HEK293 (cell line): Measurements from ENCODE around the gene CRYGN.
A peak's percentile ranks its signal among the peaks of the same experiment; 100 is the strongest.

Source experiments
- CTCF ChIA-PET: fragments of 350-600 bp; formaldehyde crosslinking; extraction: SDS; loops from one replicate; lab custom pipeline; 2021; ENCODE audit warnings: antibody characterized with exemption; lab: Yijun Ruan, JAX
- POLR2A ChIA-PET: fragments of 300-600 bp; formaldehyde crosslinking; extraction: SDS; loops from one replicate; lab custom pipeline; 2020; ENCODE audit warnings: antibody characterized with exemption, inconsistent platforms; lab: Yijun Ruan, JAX
- H3K27ac ChIP-seq: fragments of 200-500 bp; sonication (Bioruptor generic); 2 replicates; pipeline ENCODE4 v1.5.1; 2014; ENCODE audit warnings: low read depth, low read length, control low read depth, inconsistent platforms; ENCODE audit errors: extremely low read depth
- H3K36me3 ChIP-seq, 2 experiments: fragments of 200-500 bp in 1 of 2; sonication (Bioruptor generic) in 1 of 2; 1 replicate in 1 of 2; 2 replicates in 1 of 2; pipeline ENCODE4 v1.5.1; 2014 to 2017; ENCODE audit warnings: inconsistent platforms in 2 of 2, low read length in 2 of 2; ENCODE audit not compliant: control insufficient read depth in 2 of 2, insufficient read depth in 1 of 2
- H3K4me1 ChIP-seq: fragments of 200-500 bp; sonication (Bioruptor generic); 2 replicates; pipeline ENCODE4 v1.5.1; 2014; ENCODE audit warnings: mild to moderate bottlenecking, low read length, inconsistent platforms; ENCODE audit not compliant: control insufficient read depth, insufficient read depth
- H3K4me3 ChIP-seq: 2 replicates; pipeline ENCODE4 v1.5.1; 2011; ENCODE audit warnings: low read depth, mild to moderate bottlenecking, control low read depth, low read length, moderate library complexity
- H3K9me3 ChIP-seq: fragments of 200-500 bp; sonication (Bioruptor generic); 2 replicates; pipeline ENCODE4 v1.5.1; 2014; ENCODE audit warnings: low read depth, low read length, inconsistent platforms; ENCODE audit not compliant: control insufficient read depth, insufficient read depth
- FEZF1 ChIP-seq: fragments of 450-650 bp; formaldehyde crosslinking; IDR thresholded peaks from 2 replicates; pipeline ENCODE4 v1.5.1; 2016; ENCODE audit warnings: missing biosample characterization, missing genetic modification characterization
- MYNN ChIP-seq: fragments of 450-650 bp; formaldehyde crosslinking; IDR thresholded peaks from 2 replicates; pipeline ENCODE4 v1.5.1; 2016; ENCODE audit warnings: missing biosample characterization, missing genetic modification characterization, borderline replicate concordance
- MZF1 ChIP-seq: fragments of 450-650 bp; formaldehyde crosslinking; IDR thresholded peaks from 2 replicates; pipeline ENCODE4 v1.5.1; 2017; ENCODE audit warnings: missing biosample characterization, missing genetic modification characterization, borderline replicate concordance
- OSR2 ChIP-seq: fragments of 450-650 bp; formaldehyde crosslinking; IDR thresholded peaks from 2 replicates; pipeline ENCODE4 v1.5.1; 2016; ENCODE audit warnings: missing biosample characterization, missing genetic modification characterization
- SCRT1 ChIP-seq: fragments of 450-650 bp; formaldehyde crosslinking; IDR thresholded peaks from 2 replicates; pipeline ENCODE4 v1.5.1; 2016; ENCODE audit warnings: missing biosample characterization, missing genetic modification characterization, borderline replicate concordance
- ZBTB8A ChIP-seq: fragments of 450-650 bp; formaldehyde crosslinking; IDR thresholded peaks from 2 replicates; pipeline ENCODE4 v1.5.1; 2016; ENCODE audit warnings: missing biosample characterization, missing genetic modification characterization
- ZNF23 ChIP-seq: fragments of 450-650 bp; formaldehyde crosslinking; IDR thresholded peaks from 2 replicates; pipeline ENCODE4 v1.5.1; 2016; ENCODE audit warnings: missing biosample characterization, missing genetic modification characterization, borderline replicate concordance
- ZNF311 ChIP-seq: fragments of 450-650 bp; formaldehyde crosslinking; IDR thresholded peaks from 2 replicates; pipeline ENCODE4 v1.5.1; 2017; ENCODE audit warnings: missing biosample characterization, missing genetic modification characterization, borderline replicate concordance
- ZNF398 ChIP-seq: fragments of 450-650 bp; formaldehyde crosslinking; IDR thresholded peaks from 2 replicates; pipeline ENCODE4 v1.5.1; 2017; ENCODE audit warnings: missing biosample characterization, missing genetic modification characterization
- ZNF473 ChIP-seq: fragments of 450-650 bp; formaldehyde crosslinking; IDR thresholded peaks from 2 replicates; pipeline ENCODE4 v1.5.1; 2017; ENCODE audit warnings: missing biosample characterization, missing genetic modification characterization
- ZNF501 ChIP-seq: fragments of 450-650 bp; formaldehyde crosslinking; IDR thresholded peaks from 2 replicates; pipeline ENCODE4 v1.5.1; 2016; ENCODE audit warnings: missing biosample characterization, missing genetic modification characterization
- ZNF510 ChIP-seq: fragments of 450-650 bp; formaldehyde crosslinking; IDR thresholded peaks from 2 replicates; pipeline ENCODE4 v1.5.1; 2018; ENCODE audit warnings: mild to moderate bottlenecking, missing genetic modification characterization, missing biosample characterization; ENCODE audit not compliant: insufficient replicate concordance
- ZNF513 ChIP-seq: fragments of 450-650 bp; IDR thresholded peaks from 2 replicates; pipeline ENCODE4 v1.5.1; 2018; ENCODE audit warnings: missing biosample characterization, missing genetic modification characterization
- ZNF560 ChIP-seq: fragments of 450-650 bp; formaldehyde crosslinking; IDR thresholded peaks from 2 replicates; pipeline ENCODE4 v1.5.1; 2017; ENCODE audit warnings: missing biosample characterization, missing genetic modification characterization, borderline replicate concordance
- ZNF654 ChIP-seq: fragments of 450-650 bp; formaldehyde crosslinking; IDR thresholded peaks from 2 replicates; pipeline ENCODE4 v1.5.1; 2016; ENCODE audit warnings: low read depth, missing biosample characterization, missing genetic modification characterization
- ZNF660 ChIP-seq: fragments of 450-650 bp; IDR thresholded peaks from 2 replicates; pipeline ENCODE4 v1.5.1; 2018; ENCODE audit warnings: missing biosample characterization, mild to moderate bottlenecking, missing genetic modification characterization
- ZNF792 ChIP-seq: fragments of 450-650 bp; formaldehyde crosslinking; IDR thresholded peaks from 2 replicates; pipeline ENCODE4 v1.5.1; 2016; ENCODE audit warnings: missing biosample characterization, missing genetic modification characterization
- TF ChIP-seq, protein P1 (sequence below): fragments of 450-650 bp; formaldehyde crosslinking; IDR thresholded peaks from 2 replicates; pipeline ENCODE4 v1.5.1; 2016; ENCODE audit warnings: missing biosample characterization, missing genetic modification characterization
- TF ChIP-seq, protein P2 (sequence below): fragments of 450-650 bp; formaldehyde crosslinking; IDR thresholded peaks from 2 replicates; pipeline ENCODE4 v1.5.1; 2016; ENCODE audit warnings: missing biosample characterization, missing genetic modification characterization
- TF ChIP-seq, protein P3 (sequence below): fragments of 450-650 bp; formaldehyde crosslinking; IDR thresholded peaks from 2 replicates; pipeline ENCODE4 v1.5.1; 2016; ENCODE audit warnings: missing biosample characterization, missing genetic modification characterization

Gene CRYGN

GRCh38 chr7:151448261-151449252 is 8.6 kb upstream of the CRYGN start:
- peak; percentile 37 for TF ChIP-seq ZNF654
- TF ChIP-seq, protein P1, sequence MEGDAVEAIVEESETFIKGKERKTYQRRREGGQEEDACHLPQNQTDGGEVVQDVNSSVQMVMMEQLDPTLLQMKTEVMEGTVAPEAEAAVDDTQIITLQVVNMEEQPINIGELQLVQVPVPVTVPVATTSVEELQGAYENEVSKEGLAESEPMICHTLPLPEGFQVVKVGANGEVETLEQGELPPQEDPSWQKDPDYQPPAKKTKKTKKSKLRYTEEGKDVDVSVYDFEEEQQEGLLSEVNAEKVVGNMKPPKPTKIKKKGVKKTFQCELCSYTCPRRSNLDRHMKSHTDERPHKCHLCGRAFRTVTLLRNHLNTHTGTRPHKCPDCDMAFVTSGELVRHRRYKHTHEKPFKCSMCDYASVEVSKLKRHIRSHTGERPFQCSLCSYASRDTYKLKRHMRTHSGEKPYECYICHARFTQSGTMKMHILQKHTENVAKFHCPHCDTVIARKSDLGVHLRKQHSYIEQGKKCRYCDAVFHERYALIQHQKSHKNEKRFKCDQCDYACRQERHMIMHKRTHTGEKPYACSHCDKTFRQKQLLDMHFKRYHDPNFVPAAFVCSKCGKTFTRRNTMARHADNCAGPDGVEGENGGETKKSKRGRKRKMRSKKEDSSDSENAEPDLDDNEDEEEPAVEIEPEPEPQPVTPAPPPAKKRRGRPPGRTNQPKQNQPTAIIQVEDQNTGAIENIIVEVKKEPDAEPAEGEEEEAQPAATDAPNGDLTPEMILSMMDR: no peak
- TF ChIP-seq ZBTB8A (tag by site-specific recombination): peak; percentile 53; the same call in 1 of the 2 replicates
- no peak overlapping the region for H3K4me3 ChIP-seq
- H3K36me3 ChIP-seq: no peaks in the 10 kb centered on the region
- H3K27ac ChIP-seq: no peak overlapping the region
- POLR2A ChIA-PET: no interaction called here
- CTCF ChIA-PET: interaction anchor here (0.6 to 2.3 kb wide), 5 partner anchors 9 to 1610 kb away, joined by 3 to 7 read pairs (median 4); partner anchors contain the start of gene ZNF862
- no peaks in the 10 kb centered on the region for H3K9me3 ChIP-seq
- H3K4me1 ChIP-seq: no peaks in the 10 kb centered on the region

DNA sequence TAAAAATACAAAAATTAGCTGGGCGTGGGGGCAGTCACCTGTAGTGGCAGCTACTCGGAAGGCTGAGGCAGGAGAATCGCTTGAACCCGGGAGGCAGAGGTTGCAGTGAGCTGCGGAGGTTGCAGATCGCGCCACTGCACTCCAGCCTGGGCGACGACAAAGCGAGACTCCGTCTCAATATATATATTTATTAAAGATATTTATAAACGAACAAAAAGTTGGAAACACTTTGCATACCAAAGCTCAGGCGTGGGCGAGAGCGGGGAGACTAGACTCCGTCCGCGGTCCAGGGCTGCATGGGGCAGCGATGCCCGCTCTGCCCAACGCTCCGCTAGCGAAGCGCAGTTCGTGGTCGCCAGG is 7.9 kb upstream of the CRYGN start:
- ChIA-PET POLR2A (no interaction called here), CTCF (interaction anchor here (1.0 to 2.3 kb wide), 2 partner anchors 33 to 79 kb away, joined by 4 to 7 read pairs; no protein-coding TSS in a partner anchor)
- TF ChIP-seq ZNF501: no peak
- no peak for TF ChIP-seq MYNN (tag by site-specific recombination)
- no peak for TF ChIP-seq ZNF311 (tag by site-specific recombination)
- TF ChIP-seq ZNF473: no peak
- no peak for TF ChIP-seq MZF1 (tag by site-specific recombination)
- no peak for TF ChIP-seq ZNF560
- TF ChIP-seq ZNF510: no peak
- no peak for TF ChIP-seq SCRT1
- no peak for TF ChIP-seq ZNF23 (tag by site-specific recombination)
- TF ChIP-seq, protein P2, sequence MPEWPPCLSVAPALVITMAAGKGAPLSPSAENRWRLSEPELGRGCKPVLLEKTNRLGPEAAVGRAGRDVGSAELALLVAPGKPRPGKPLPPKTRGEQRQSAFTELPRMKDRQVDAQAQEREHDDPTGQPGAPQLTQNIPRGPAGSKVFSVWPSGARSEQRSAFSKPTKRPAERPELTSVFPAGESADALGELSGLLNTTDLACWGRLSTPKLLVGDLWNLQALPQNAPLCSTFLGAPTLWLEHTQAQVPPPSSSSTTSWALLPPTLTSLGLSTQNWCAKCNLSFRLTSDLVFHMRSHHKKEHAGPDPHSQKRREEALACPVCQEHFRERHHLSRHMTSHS (tag by site-specific recombination): no peak
- TF ChIP-seq ZNF792 (tag by site-specific recombination): no peak
- no peak for TF ChIP-seq ZNF660 (tag by site-specific recombination)
- TF ChIP-seq OSR2 (tag by site-specific recombination): no peak
- no peak for TF ChIP-seq ZNF513 (tag by site-specific recombination)
- no peak for TF ChIP-seq FEZF1 (tag by site-specific recombination)
- no peak for TF ChIP-seq ZNF398
- TF ChIP-seq, protein P3, sequence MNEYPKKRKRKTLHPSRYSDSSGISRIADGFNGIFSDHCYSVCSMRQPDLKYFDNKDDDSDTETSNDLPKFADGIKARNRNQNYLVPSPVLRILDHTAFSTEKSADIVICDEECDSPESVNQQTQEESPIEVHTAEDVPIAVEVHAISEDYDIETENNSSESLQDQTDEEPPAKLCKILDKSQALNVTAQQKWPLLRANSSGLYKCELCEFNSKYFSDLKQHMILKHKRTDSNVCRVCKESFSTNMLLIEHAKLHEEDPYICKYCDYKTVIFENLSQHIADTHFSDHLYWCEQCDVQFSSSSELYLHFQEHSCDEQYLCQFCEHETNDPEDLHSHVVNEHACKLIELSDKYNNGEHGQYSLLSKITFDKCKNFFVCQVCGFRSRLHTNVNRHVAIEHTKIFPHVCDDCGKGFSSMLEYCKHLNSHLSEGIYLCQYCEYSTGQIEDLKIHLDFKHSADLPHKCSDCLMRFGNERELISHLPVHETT (tag by site-specific recombination): no peak
- no peaks in the 10 kb centered on the region for H3K4me1 ChIP-seq
- no peak overlapping the region for H3K27ac ChIP-seq
- no peak overlapping the region for H3K4me3 ChIP-seq
- H3K9me3 ChIP-seq: no peaks in the 10 kb centered on the region
- no peaks in the 10 kb centered on the region for H3K36me3 ChIP-seq
